Epithelial cell of umbilical artery (primary cell): ENCODE data around the gene KANSL1. TPM values are rescaled to one million over a fixed set of nuclear protein-coding genes. Genes with fewer than 3 reads are reported as not detected.

Experiments
- total RNA-seq: library from RNA; depleted of rRNA; stranded (reverse); fragments of >200 nt; gene quantifications from 2 replicates; pipeline ENCODE4 v1.2.3, GENCODE V29; 2014

The KANSL1 gene
- total RNA-seq, result 71.1 and 104 TPM in 2 replicates

GRCh38 chr17:46193151-46193625 is at the start of gene KANSL1:
KANSL1 (minus strand) TSS chr17:46193429; CDS start chr17:46172143, 21,286 bp downstream.

GRCh38 chr17:45998987-45999899 is 194.0 kb downstream of the KANSL1 start, which contains the start of gene STH:
STH (plus strand) TSS chr17:45999250; CDS start chr17:45999280, 30 bp downstream.

Other genes with a start within 250 kb of the KANSL1 start
- gene STH, start 194.2 kb downstream of the KANSL1 start, total RNA-seq, result not detected in 2 replicates
- 1.1 and 1.6 TPM in 2 replicates for gene LRRC37A, start 101.7 kb upstream of the KANSL1 start, total RNA-seq
- gene ARL17B, start 168.3 kb upstream of the KANSL1 start, total RNA-seq, result 4.5 and 9.1 TPM in 2 replicates